Heart left ventricle (tissue), 16 donors: ENCODE data around the gene CPLX3. TPM values are rescaled to one million over a fixed set of nuclear protein-coding genes. Genes with fewer than 3 reads are reported as not detected.
A peak's percentile ranks its signal among the peaks of the same experiment; 100 is the strongest.

Experiments used
- ATAC-seq, 4 donors: fragments of 200-7000 bp; cut with Tn5 transposase; one replicate each; pipeline ENCODE4 v1.9.1; 2020 to 2022; ENCODE audit warnings: moderate library complexity in 4 of 4, mild to moderate bottlenecking in 3 of 4, moderate number of reproducible peaks in 1 of 4
- DNase-seq, 5 donors: peaks; one replicate each; pipeline ENCODE4 v3.0.0-alpha.2; 2020
- H3K27ac ChIP-seq, 12 donors: fragments of 200-600 bp; sonication (generic) in 4 of 12; one replicate each; pipeline versions ENCODE4 v1.5.0 to v1.8.0; 2016 to 2022; ENCODE audit warnings: mild to moderate bottlenecking in 2 of 12
- H3K27me3 ChIP-seq, 9 donors: fragments of 200-600 bp; sonication (generic) in 2 of 9; one replicate each; pipeline versions ENCODE4 v1.5.1 to v1.8.0; 2016 to 2022; ENCODE audit warnings: mild to moderate bottlenecking in 3 of 9
- H3K36me3 ChIP-seq, 9 donors: fragments of 200-600 bp; sonication (generic) in 2 of 9; one replicate each; pipeline versions ENCODE4 v1.5.0 to v1.8.0; 2018 to 2022; ENCODE audit warnings: mild to moderate bottlenecking in 2 of 9
- H3K4me1 ChIP-seq, 12 donors: fragments of 200-600 bp; sonication (generic) in 4 of 12; one replicate each; pipeline versions ENCODE4 v1.5.0 to v1.8.0; 2016 to 2022; ENCODE audit warnings: mild to moderate bottlenecking in 3 of 12
- H3K4me3 ChIP-seq, 12 donors: fragments of 200-600 bp; sonication (generic) in 4 of 12; one replicate each; pipeline versions ENCODE4 v1.5.0 to v1.8.0; 2017 to 2022; ENCODE audit warnings: mild to moderate bottlenecking in 9 of 12, moderate library complexity in 4 of 12
- H3K9me3 ChIP-seq, 12 donors: fragments of 200-600 bp; sonication (generic) in 4 of 12; one replicate each; pipeline versions ENCODE4 v1.5.0 to v1.8.0; 2016 to 2022; ENCODE audit warnings: mild to moderate bottlenecking in 1 of 12
- POLR2A ChIP-seq, 2 donors: fragments of 450-650 bp; IDR thresholded peaks; one replicate each; pipeline ENCODE4 v1.6.1; 2017; ENCODE audit warnings: antibody characterized with exemption in 2 of 2, mild to moderate bottlenecking in 2 of 2, moderate library complexity in 2 of 2
- WGBS, 4 donors: extraction: QIAGEN DNeasy Blood & Tissue Kit in 2 of 4; methylation state at CpG; one replicate each; pipeline versions ENCODE4 v1.1.5 to v1.1.7; 2013 to 2018; 5-methylcytosine and 5-hydroxymethylcytosine counted together
- intact Hi-C, 10 donors: fragments of 100-400 bp; cut with DNase I; formaldehyde crosslinking; loops; one replicate each; pipeline versions ENCODE4 v1.11.1 to v1.14.2; 2022
- polyA plus RNA-seq, 2 donors: library from polyadenylated mRNA; stranded (reverse); fragments of 200-250 nt; gene quantifications; one replicate each; pipeline ENCODE4 v1.2.3, GENCODE V29; 2013
- total RNA-seq, 9 donors: library from RNA; depleted of rRNA in 2 of 9; stranded (reverse); fragments of >200 nt in 2 of 9; fragmentation: NEBNext Ultra II Directional in 3 of 9; extraction: Animal tissue kit (Norgen Biotek cat#: 25700) in 3 of 9; gene quantifications; one replicate each; pipeline versions ENCODE4 v1.1.0 to v1.2.4, GENCODE V29; 2016 to 2023
- TF ChIP-seq, protein P1 (sequence below), 12 donors: fragments of 200-600 bp; sonication (generic) in 4 of 12; IDR thresholded peaks; one replicate each; pipeline versions ENCODE4 v1.5.0 to v1.8.0; 2018 to 2022; ENCODE audit warnings: antibody characterized with exemption in 12 of 12, mild to moderate bottlenecking in 5 of 12
- donor health status: ischemic (EF 13 %, LVEDD 7.1; RV severe dilation, severe dysfunction).
- donor health status: healthy with polysubstance abuse.
- donor health status: DM: no; HTN: yes; CAD: no.
- donor health status: DM: no; HTN: no; CAD: no.
- donor health status: ischemic (EF 25% LVEDD 6.9; RV normal size, moderate dysfunction).
- donor health status: ischemic (EF 25% LVEDD 5.7; RV mildly dilated, moderate dysfunction).
- donor health status: healthy.
- donor health status: DM: yes; HTN: yes; CAD: no.
- donor health status: ischemic (EF 35%, LVEDD 5.7; RV mildly dilated, moderate dysfunction).
- donor health status: nonischemic (EF 11% LVEDD 7.7; RV severe dilation, severe dysfunction).
- donor health status: DM: yes; HTN: yes; CAD: no.
- donor health status: PGD.
- donor health status: ischemic (EF 29% LVEDD 5.4; RV normal size, mild dysfunction).
- donor health status: nonischemic (EF 23%, LVEDD 6.1; RV moderate dilation, normal function).

CPLX3 gene
- total and polyA plus RNA-seq, 11 donors, result 0.06 to 3.3 (median 1.6) TPM; not detected in 3

DNA sequence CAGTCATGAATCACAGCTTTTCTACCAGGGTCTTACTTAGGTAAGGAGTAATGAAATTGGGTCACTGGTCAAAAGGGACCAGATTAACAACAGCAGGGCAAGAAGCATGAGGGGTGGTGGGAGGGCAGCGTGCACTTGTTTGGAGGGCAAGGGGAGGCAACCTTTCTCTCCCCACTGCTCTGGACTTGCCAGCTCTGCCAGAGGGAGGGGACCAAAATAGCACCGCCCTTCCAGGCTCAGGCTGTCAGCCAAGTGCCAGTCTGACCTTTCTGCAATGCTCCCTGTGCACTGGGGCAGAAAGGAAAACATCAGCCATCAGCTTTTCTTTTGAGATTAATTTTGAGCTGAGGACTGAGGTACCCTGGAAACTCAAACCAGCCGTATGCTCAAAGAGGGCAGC, 21.0 kb downstream of the CPLX3 start:
- Histone ChIP-seq H3K36me3 (peaks cover 3 to 78% (median 70%) of the 10 kb centered on the region in 9 donors), H3K4me1 (peaks cover 0 to 26% (median 14%) of the 10 kb centered on the region in 12 donors), H3K27me3 (no peaks in the 10 kb centered on the region), H3K27ac (peak overlapping the region in 10 of 12 donors; percentile 23 to 72 (median 44)), H3K9me3 (no peaks in the 10 kb centered on the region), H3K4me3 (no peak overlapping the region)
- TF ChIP-seq, protein P1, sequence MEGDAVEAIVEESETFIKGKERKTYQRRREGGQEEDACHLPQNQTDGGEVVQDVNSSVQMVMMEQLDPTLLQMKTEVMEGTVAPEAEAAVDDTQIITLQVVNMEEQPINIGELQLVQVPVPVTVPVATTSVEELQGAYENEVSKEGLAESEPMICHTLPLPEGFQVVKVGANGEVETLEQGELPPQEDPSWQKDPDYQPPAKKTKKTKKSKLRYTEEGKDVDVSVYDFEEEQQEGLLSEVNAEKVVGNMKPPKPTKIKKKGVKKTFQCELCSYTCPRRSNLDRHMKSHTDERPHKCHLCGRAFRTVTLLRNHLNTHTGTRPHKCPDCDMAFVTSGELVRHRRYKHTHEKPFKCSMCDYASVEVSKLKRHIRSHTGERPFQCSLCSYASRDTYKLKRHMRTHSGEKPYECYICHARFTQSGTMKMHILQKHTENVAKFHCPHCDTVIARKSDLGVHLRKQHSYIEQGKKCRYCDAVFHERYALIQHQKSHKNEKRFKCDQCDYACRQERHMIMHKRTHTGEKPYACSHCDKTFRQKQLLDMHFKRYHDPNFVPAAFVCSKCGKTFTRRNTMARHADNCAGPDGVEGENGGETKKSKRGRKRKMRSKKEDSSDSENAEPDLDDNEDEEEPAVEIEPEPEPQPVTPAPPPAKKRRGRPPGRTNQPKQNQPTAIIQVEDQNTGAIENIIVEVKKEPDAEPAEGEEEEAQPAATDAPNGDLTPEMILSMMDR (IDR thresholded peaks at IDR 0.05), result no peak
- no peak for TF ChIP-seq POLR2A (IDR thresholded peaks at IDR 0.05)
- ATAC-seq (peak; percentile 46 to 68 (median 57)), DNase-seq (peak in 4 of 5 donors; percentile 56 to 77 (median 66))
- intact Hi-C loops, result loop anchor here in 4 of 10 donors (5.0 to 10.0 kb wide), 4 partner anchors 45 to 57 kb away; partner anchors contain the start of genes MPI (in 2 of the 4) and FAM219B (in 1 of the 4)
- 41 to 73% (median 56%) methylated on average over 2 to 3 of the region's 3 CpGs for WGBS, 4 donors

DNA sequence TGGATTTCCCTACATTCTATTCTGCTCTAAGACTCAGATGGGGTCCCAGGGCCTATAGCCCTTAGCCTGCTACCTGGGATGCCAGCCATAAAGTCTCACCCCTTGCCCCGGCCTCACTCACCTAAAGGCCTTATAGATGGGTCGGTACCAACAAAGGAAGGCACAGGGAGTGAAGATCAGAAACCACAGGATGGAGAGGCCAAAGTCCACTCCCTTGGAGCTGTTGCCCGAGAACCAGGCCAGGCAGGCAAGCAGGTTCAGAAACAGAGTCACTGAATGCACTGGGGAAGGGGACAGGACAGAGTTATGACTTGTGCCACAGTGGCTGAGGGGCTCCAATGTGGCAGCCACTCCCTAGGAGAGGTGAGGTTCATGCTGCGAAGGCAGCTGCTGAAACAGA, 24.0 kb downstream of the CPLX3 start:
- peaks cover 0 to 12% (median 3%) of the 10 kb centered on the region in 12 donors for H3K4me1 ChIP-seq
- H3K4me3 ChIP-seq, result no peak overlapping the region
- H3K9me3 ChIP-seq, result no peaks in the 10 kb centered on the region
- intact Hi-C loops, result no loop called here
- 94 to 99% (median 97%) methylated on average over 4 of the region's 4 CpGs for WGBS, 4 donors
- DNase-seq (no peak), ATAC-seq (no peak)
- TF ChIP-seq, protein P1 (IDR thresholded peaks at IDR 0.05), result no peak
- no peak for TF ChIP-seq POLR2A (IDR thresholded peaks at IDR 0.05)
- H3K27ac ChIP-seq, result no peak overlapping the region
- H3K27me3 ChIP-seq, result no peaks in the 10 kb centered on the region
- peaks cover 3 to 88% (median 82%) of the 10 kb centered on the region in 9 donors for H3K36me3 ChIP-seq

DNA sequence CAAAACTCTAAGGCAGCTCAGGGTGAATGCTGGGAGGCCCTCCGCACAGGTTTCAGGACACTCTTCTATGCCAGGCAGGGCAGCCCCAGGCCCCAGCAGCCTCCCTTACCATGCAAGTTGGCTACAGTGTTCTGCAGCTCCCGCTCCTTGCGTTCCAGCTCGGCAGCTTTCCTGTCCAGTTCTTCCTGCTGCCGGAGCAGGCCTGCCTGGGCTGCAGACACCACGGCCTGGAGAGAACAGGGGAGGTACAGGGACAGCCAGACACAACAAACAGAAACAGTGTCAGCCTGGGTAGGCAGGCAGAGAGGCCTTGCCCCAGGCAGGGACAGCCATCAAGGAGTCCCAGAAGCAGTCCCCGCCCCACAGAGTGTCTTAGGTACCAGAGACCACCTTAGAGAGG, 25.5 kb downstream of the CPLX3 start:
- H3K4me1 ChIP-seq, result peaks cover 0 to 25% (median 11%) of the 10 kb centered on the region in 12 donors
- intact Hi-C loops, result no loop called here
- H3K27ac ChIP-seq, result no peak overlapping the region
- H3K4me3 ChIP-seq, result no peak overlapping the region
- ATAC-seq (no peak), DNase-seq (no peak)
- H3K27me3 ChIP-seq, result no peaks in the 10 kb centered on the region
- TF ChIP-seq, protein P1 (IDR thresholded peaks at IDR 0.05), result no peak
- no peak for TF ChIP-seq POLR2A (IDR thresholded peaks at IDR 0.05)
- H3K36me3 ChIP-seq, result peaks cover 3 to 76% (median 72%) of the 10 kb centered on the region in 9 donors
- WGBS, 4 donors, result 89 to 100% (median 94%) methylated on average over 1 to 7 of the region's 7 CpGs
- no peaks in the 10 kb centered on the region for H3K9me3 ChIP-seq

DNA sequence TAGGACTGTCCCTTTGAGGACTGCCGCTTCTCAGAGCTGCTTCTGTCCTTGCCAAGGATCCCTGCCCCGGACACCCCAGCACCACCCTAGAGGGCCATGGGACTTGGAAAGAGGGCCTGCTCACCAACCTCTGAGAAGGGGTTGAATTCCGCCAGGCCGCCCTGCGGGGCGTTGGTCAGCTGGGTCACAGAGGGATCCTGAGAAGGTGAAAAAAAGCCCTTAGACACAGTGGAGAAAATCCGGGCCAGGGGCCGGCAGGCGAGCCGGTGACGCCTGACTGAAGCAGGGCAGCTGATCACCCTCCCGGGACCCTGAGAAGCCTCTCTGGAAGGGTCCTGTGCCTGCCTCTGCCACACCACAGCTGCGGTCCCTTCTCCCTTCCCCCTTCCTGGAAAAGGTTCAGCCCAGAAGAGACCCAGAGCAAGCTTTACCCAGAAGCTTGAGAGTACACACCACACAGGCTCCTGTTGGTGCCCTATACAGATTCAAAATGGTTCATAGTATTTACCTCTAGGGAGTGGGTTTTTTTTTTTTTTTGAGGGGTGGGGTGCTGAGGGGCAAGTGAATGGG, 28.1 kb downstream of the CPLX3 start:
- Histone ChIP-seq H3K27me3 (no peaks in the 10 kb centered on the region), H3K4me3 (no peak overlapping the region), H3K27ac (no peak overlapping the region), H3K9me3 (no peaks in the 10 kb centered on the region), H3K4me1 (peaks cover 0 to 39% (median 25%) of the 10 kb centered on the region in 12 donors), H3K36me3 (peaks cover 3 to 55% (median 47%) of the 10 kb centered on the region in 9 donors)
- DNase-seq (no peak), ATAC-seq (no peak)
- TF ChIP-seq POLR2A (IDR thresholded peaks at IDR 0.05), result no peak
- TF ChIP-seq, protein P1 (IDR thresholded peaks at IDR 0.05), result no peak
- intact Hi-C loops, result loop anchor here in 1 of 10 donors (5.0 kb wide), 1 partner anchor 48 kb away; no protein-coding TSS in a partner anchor
- WGBS, 4 donors, result 96 to 98% (median 98%) methylated on average over 13 of the region's 13 CpGs
